Gastroesophageal sphincter (tissue), 2 donors: ENCODE data around the gene TNK1.

Source experiments
- EP300 ChIP-seq: sonication (generic); formaldehyde crosslinking; IDR thresholded peaks from one replicate; pipeline ENCODE4 v1.6.1; 2017; ENCODE audit warnings: antibody characterized with exemption, mild to moderate bottlenecking
- POLR2A ChIP-seq, 2 donors: fragments of 450-650 bp; IDR thresholded peaks; one replicate each; pipeline ENCODE4 v1.6.1; 2017; ENCODE audit warnings: antibody characterized with exemption in 2 of 2, mild to moderate bottlenecking in 2 of 2, moderate library complexity in 1 of 2

DNA sequence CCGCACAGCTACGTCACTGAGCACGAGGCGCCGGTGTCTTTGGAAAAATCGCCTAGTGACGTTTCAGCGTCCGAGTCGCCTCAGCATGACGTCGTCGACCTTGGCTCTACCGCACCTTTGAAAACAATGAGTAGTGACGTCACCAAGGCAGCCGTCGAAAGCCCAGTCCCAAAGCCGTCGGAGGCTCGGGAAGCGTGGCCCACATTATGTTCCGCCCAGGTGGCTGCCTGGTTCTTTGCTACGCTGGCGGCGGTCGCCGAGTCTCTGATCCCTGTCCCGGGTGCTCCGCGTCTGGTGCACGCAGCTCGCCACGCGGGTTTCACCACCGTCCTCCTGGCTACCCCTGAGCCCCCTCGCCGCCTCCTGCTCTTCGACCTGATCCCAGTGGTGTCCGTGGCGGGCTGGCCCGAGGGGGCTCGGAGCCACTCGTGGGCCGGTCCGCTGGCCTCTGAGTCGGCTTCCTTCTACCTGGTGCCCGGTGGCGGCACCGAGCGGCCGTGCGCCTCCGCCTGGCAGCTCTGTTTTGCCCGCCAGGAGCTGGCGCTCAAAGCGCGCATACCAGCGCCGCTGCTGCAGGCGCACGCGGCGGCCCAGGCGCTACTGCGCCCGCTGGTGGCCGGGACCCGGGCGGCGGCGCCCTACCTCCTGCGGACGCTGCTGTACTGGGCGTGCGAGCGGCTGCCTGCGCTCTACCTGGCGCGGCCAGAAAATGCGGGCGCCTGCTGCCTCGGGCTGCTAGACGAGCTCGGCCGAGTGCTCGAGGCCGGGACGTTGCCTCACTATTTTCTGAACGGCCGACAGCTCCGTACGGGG lies 55.9 kb downstream of the TNK1 start:
- TF ChIP-seq EP300 (no peak), POLR2A (IDR thresholded peaks at IDR 0.05) (no peak)
